NCI-H748 (cell line): ENCODE data around the gene GRIK2.
"Not testable (repeated sequence)": the region's sequence is repeated elsewhere in the genome, so short reads cannot be mapped to it uniquely, and the experiment has no call there.

ENCODE experiments used
- DNase-seq: peaks from one replicate; lab custom pipeline; 2025; ENCODE audit not compliant: unreplicated experiment; lab: John Stamatoyannopoulos, UW

GRIK2 gene

DNA sequence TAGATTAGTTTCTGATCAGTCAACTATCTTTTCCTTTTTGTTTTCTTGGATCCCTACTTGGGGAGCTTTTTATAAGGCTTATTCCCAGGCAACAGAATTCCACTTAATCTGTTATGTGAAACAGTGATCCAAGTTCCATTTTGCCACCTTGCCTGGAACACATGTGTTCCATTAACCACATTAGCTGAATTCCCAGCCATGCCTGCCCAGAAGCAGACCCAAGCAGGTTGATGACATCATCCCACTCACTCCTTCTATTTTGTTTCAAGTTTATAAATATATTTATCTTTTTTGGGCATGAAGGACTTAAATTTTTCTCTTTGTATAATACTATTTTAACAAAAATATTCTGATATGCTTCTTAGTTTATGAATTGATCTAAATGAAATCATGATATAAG, 587.4 kb downstream of the GRIK2 start:
- DNase-seq, result no peak

DNA sequence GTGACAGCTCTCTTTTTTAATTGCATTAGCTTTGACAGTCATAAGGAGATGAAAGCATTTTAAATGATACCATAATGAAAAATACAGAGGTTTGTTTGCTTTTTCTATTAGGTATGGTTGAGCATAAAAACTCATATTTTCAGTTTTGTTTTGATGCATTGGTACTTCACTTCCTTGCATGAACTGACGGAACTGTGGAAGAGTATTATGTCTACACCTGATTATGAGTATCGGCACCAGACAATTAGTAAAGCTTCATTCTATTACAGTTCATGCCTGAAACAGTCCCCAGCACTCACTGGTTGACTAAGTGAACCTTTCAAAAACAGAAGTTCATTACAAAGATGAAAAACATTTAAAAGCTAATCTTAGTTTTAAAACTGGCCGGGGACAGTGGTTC, 593.0 kb downstream of the GRIK2 start:
- no peak for DNase-seq

DNA sequence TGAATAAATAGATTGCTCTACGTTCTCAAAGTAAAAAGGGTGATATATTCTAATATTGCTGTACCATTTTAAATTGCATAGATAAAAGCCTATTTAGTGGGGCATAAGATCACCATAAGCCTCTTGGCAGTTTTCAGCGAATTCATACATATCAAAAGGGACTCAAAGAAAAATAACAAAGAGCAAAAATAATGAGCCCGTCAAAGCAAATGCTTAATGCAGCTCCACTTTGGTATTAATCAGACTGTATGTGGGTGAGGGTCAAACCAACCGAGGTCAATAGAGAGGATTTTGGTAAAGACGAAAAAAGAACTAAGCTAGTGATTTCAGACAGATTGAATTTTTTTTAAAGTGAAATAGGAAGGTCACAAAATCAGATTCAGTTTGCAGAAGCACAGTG, 598.8 kb downstream of the GRIK2 start:
- no peak for DNase-seq

DNA sequence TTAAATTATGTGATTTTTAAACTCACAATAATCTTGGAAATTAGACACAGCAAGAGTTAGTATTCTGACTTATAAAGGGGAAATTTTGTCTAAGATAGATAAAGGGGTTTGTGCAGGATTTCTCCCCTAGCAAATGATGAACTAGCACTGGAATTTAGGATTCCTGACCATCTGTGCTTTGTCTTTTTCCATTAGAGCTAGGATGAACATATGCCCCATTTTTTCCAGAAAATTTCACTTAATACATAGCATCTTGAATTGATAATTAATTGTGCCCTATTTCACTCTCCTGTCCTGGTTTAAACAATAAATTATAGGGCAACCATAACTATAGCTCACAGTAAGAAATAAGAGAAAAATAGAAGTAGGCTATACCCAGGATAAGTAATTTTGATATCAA, 601.0 kb downstream of the GRIK2 start:
- DNase-seq, result no peak

DNA sequence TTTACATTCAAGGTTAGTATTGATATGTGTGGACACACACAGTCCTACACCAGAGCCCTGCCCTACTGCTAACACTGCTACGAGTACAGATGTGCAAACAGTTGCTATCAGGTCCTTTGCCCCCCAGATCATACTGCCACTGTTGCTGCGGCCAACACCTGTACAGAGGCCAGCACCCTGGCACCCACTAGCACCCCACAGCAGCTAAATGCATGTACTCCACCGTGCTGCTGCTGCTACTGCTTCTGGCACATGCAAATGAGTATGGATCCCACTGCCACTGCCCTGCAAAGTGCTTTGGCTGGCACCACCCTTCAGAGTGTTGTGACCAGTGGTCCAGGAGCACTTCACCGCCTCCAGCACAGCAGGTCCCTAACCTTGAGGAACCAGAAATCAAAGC, 621.9 kb downstream of the GRIK2 start:
- no peak for DNase-seq

DNA sequence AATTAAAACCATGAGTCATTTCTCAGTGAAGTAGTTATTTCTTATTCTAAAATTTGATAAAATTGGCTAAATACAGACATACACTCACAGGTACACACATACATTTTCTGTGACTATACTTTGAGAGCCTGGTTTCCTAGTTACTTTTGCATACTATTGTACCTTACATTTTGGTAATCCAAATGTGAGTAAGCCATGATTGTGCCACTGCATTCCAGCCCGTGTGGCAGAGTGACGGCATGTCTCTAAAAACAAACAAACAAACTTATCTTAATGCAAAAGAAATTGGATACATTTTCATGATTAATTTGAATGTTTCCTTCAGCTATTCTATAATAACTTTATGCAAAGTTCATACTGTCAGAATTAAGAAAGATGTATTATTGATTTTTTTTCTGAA, 628.8 kb downstream of the GRIK2 start:
- no peak for DNase-seq

DNA sequence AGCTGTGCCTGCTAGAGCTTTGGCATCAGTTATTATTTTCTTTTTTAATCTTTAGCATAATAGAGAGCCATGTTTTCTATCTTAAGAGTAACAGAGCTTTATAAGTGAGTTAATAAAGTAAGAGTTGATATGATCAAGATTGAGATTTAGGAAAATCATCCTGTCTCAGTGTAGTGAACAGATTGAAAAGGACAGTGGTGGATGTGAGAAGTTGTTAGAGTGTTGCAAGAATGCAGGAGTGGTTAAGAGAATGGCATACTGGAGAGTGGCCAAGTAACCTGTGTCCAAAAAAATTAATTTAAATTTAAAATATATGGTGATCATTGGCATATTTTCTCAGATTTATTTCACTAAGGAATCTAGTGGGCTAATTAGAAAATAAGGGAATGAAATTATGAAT, 629.3 kb downstream of the GRIK2 start:
- DNase-seq, result no peak

DNA sequence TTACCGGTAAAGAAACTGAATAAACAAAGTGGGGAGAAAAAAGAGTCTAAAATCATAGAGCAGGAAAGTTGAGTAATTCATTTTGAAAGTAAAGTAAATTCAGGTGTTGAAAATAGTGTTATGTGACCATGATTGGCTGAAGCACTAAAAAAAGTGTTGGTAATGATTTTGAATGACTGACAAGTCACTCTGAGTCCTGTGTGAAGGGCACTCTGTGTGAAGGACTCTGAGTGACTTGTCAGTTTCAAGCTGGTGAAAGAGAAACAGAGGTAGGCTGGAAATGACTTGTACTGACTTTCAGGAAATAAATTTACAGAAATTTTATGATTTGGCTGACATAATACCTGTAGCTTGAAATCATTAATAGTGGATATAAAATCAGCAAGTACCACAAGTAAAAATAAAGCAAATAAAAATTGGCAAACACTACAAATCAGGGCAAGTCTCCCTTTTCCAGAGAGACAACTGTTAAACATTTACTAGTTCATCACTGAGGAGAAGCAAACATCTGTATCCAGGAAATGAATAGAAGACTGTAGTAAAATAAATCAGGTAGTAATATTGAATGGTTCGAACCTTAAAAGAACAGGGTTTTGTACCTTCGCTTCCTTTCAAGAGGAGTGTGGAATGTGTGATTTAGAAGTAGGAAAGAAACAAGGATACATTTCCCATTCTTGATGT, 630.6 kb downstream of the GRIK2 start:
- no peak for DNase-seq

DNA sequence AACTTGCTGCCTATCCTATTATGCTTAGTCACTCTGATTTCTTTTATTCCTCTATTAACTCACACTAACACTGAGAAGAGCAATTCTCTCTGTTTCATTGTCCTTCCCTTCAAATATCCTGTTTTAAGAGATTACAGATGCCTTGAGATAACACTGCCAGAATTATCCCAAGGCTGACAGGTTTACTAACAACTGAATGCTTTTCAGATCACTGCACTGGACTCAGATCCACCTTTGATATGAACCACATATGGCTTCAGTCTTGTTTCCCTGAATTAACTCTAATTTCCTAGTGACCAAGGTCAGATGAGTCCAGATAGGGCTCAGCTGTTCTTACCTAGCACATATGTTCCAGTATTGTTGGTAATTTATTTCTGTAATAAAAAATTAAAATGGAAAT, 633.1 kb downstream of the GRIK2 start:
- no peak for DNase-seq

DNA sequence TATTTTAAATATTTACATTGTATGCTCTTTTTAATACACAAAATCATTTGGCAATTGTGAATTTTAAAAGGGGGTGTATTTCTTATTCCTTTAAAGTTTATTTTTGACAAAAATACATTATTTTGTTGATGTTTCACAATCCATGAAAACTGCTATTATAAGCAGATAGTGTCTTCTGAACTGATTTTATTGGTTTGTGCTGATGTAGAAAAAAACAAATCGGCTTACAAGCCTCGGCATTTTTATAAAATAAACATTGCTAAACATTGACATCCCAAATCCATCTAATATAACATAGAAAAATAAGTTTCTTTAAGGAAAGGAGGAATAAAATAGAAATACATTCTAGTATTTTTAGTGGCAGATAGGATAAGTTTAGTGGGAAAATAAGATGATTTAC, 634.7 kb downstream of the GRIK2 start:
- DNase-seq, result no peak

DNA sequence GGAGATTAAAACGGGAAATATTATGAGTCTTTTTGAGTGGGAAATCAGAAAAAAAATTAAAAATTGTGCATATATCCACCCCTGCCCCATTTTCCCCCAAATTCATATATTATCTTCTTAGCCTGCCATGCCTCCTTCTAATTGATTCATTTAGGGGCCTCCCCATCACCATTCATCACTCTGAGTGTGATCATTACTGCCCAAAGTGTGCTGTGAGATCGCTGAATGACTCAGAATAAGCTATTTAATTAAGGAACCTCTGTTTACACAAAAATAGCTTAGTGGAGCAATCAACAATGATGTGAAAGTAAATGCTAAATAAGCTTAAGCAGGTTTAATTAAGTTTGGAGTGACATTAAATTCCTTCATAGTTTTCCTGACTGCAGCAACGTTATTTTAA, 645.5 kb downstream of the GRIK2 start:
- no peak for DNase-seq

DNA sequence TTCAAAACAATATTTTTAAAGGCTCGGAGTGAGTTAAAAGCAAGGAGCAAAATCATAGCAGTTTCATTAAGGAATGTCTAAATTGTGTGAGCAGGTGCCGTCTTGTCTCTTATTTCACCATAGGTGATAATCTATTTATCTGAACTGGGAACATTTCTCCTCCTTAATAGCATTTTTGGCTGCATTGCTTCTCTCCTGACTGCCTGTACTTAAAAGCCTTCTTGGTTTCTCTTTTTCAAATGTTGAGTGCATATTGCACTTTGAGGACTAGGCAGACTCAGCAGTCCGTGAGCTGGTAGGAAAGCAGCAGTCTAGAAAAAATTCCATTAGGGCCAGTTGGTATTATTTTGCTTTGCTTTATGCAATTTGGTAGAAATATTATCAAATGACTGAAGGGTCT, 645.9 kb downstream of the GRIK2 start:
- DNase-seq, result no peak

DNA sequence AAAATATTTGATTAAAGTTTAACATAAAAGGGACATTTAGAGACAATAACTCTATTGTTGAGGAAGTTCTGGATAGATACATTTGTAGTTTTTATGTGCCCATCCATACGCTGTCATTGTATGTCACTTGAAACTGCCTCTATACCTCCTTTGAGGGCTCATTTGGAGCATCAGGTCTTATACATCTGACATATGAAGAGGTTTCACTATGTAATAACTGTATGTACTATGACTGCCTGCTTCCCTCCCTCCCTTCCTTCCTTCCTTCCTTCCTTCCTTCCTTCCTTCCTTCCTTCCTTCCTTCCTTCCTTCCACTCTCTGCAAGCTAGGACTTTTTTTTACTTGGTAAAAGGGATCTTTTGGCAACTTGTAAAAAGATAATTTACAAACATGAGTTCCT, 657.5 kb downstream of the GRIK2 start:
- no peak for DNase-seq

DNA sequence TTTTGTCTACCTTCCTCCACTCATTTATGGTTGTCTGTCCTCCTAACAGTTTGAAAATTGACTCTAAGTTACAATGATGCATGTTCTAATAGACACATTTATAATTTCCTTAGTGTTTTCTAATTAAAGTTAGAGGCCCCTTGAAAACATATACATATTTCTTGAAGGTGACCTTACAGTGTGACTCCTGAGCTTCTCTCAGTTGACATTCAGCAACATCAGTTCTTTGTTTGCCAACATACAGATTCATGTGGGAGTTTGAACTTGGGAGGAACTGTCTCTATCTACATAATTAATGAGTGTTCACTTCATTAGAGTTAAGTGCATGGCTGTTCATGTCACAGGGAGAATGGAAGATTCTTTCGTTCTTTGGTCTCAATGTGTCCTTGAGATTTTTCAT, 658.2 kb downstream of the GRIK2 start:
- DNase-seq, result no peak

DNA sequence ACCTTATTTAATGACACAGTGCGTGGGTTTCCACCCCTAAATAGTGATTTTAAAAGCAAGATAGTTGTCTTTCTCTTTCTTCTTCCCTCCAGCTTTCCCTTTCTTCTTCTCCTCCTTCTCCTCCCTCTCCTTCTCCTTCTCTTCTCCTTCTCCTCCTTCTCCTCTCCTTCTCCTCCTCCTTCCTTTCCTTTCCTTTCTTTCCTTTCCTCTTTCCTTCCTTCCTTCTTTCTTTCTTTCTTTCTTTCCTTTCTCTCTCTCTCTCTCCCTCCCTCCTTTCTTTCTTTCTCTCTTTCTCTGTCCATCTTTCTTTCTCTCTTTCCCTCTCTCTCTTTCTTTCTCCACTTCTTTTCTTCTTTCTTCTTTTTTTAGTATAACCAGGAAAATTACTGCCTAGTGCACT, 670.6 kb downstream of the GRIK2 start:
- no peak for DNase-seq

DNA sequence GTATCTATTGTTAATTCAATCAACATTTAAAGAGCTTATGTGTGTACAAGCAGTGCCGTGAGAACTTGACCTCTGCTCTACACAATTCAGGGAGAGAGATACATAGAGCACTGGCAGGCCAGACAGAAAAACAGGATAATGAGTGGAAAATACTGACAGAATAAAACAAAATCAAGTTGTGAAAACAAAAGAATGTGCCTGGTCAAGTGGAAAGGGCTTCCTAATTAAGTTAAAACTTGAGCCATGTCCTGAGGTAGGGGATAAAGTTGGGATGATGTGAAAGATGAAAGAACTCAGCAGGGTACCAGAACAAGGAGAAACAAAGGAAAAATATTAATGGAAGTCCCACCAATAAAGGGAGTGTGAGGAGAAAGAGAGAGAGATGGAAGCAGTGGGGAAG, 672.8 kb downstream of the GRIK2 start:
- DNase-seq, result peak; percentile 10

DNA sequence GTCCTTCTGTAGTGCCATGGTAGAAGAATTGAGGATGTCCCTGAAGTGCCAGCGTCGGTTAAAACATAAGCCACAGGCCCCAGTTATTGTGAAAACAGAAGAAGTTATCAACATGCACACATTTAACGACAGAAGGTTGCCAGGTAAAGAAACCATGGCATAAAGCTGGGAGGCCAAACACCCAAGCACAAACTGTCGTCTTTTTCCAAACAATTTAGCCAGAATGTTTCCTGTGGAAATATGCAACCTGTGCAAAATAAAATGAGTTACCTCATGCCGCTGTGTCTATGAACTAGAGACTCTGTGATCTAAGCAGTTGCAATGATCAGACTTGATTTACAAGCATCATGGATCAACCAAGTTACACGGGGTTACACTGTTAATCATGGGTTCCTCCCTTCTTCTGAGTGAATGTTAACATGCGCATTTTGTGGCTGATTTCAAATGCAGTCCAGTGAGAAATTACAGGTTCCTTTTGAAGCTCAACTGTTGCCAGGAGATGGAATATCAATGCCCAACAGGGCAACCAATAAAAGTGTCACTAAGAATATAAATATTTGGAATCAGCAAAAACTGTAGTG, 674.9 kb downstream of the GRIK2 start:
- no peak for DNase-seq

DNA sequence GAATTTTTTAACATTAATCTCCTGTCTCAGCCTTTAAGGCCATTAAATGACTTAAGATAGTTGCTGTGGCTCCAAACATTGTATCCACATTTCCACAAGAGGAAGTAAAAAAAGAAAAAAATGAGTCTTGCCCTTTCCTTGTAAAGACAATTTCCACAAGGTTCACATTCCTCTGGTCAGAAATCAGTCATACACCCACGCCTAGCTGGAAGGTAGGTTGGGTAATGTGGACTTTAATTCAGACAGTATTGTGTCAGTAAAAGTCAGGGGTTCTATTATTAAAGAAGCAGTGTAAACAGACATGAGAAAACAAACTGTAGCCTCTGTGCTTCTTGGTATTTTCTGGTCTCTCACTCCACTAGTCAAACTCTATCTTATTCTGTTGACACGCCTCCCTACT, 682.0 kb downstream of the GRIK2 start:
- no peak for DNase-seq

DNA sequence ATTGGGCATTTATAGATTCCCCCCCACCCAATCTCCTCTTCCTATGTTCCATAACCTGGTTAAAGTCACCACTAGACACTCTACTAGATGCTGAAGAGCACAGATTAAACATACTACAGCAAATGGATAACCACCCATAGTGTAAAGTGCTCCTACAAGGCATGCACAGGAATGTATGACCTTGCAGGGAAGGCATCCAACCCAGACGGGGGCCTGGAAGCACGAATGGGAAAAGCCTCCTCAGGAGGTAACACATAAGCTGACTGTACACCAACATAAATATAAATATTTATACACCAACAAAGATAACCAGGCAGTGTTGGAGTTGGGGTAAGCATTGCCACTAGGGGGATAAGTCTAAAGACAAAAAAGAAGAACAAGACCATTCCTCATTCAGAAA, 691.7 kb downstream of the GRIK2 start:
- DNase-seq, result no peak

DNA sequence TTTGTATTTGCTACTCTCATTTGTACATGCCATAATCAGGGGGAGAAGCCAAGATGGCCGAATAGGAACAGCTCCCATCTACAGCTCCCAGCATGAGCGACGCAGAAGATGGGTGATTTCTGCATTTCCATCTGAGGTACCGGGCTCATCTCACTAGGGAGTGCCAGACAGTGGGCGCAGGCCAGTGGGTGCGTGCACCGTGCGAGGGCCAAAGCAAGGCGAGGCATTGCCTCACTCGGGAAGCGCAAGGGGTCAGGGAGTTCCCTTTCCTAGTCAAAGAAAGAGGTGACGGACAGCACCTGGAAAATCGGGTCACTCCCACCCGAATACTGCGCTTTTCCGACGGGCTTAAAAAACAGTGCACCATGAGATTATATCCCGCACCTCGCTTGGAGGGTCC, 694.7 kb downstream of the GRIK2 start:
- DNase-seq, result not testable (repeated sequence)

DNA sequence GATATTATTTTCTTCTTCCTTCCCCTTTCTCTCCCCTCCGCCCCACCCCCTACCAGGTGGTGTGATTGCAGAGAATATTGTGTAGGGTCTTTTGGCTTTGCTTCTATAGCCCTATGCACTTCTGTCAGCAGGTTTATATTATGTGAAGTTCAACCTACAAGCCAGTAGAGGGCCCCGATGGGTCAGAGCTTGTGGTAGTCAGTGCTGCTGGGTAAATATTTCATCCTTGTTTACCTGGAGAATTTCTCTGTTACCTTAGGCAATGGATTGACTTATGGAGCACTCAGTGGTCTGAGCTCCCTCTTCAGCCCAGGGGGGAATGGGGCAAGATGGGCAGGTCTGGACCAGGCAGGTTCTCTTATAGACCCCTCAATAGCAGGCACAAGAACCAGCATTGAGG, 720.9 kb downstream of the GRIK2 start:
- DNase-seq, result peak; percentile 45

DNA sequence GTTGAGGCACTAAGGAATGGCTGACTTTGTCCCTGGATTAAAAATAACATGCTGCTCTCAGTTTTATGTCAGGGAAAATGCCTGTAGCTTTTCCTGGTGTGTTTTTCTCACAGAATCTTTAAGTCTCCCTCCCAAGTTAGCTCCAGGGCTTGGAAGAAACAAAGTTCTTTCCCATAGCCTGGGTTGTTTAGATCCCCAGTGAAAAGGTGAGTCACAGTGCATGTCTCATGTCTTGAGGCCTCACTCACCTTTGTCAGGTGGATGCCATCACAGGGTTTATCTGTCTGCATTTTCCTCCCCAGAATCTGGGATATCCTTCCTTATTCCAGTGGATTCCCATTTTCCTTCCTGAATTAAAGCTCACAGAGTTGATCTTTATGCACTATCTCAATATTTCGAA, 722.4 kb downstream of the GRIK2 start:
- DNase-seq, result no peak

DNA sequence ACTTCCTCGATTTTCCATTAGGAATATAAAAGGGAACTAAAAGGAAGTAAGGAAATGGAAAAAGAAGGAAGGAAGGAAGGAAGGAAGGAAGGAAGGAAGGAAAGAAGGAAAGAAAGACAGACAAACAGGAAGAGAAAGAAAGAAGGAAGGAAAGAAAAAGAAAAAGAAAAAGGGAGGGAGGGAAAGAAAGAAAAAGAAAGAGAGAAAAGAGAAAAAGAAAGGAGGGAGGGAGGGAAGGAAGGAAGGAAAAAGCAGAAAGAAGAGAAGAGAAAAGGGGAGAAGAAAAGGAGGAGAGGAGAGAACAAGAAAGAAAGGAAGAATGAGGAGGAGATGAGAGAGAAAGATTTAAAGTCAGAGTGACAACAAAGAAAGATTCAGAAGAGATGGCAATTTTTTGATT, 724.5 kb downstream of the GRIK2 start:
- no peak for DNase-seq
